Measurements from ENCODE around the gene ABCB7.
A peak's percentile ranks its signal among the peaks of the same experiment; 100 is the strongest.
"Not testable (repeated sequence)": the region's sequence is repeated elsewhere in the genome, so short reads cannot be mapped to it uniquely, and the experiment has no call there.

The ABCB7 gene

GRCh38 chrX:75155827-75156525 lies at the start of gene ABCB7:
Gene ABCB7, minus strand, starts transcription at chrX:75156283. Its CDS starts 11 bp downstream, at chrX:75156272.
- peak; percentile 87 for DNase-seq

DNA sequence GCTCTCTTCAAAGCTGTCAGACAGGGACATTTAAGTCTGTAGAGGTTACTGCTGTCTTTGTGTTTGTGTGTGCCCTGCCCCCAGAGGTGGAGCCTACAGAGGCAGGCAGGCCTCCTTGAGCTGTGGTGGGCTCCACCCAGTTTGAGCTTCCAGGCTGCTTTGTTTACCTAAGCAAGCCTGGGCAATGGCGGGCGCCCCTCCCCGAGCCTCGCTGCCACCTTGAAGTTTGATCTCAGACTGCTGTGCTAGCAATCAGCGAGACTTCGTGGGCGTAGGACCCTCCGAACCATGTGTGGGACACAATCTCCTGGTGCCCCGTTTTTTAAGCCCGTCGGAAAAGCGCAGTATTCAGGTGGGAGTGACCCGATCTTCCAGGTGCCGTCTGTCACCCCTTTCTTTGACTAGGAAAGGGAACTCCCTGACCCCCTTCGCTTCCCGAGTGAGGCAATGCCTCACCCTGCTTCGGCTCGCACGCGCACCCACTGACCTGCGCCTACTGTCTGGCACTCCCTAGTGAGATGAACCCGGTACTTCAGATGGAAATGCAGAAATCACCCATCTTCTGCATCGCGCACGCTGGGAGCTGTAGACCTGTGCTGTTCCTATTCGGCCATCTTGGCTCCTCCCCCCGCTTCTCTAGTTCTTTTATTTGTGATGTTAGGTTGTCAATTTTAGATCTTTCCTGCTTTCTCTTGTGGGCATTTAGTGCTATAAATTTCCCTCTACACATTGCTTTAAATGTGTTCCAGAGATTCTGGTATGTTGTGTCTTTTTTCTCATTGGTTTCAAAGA lies 32.5 kb upstream of the ABCB7 start:
- not testable (repeated sequence) for DNase-seq

DNA sequence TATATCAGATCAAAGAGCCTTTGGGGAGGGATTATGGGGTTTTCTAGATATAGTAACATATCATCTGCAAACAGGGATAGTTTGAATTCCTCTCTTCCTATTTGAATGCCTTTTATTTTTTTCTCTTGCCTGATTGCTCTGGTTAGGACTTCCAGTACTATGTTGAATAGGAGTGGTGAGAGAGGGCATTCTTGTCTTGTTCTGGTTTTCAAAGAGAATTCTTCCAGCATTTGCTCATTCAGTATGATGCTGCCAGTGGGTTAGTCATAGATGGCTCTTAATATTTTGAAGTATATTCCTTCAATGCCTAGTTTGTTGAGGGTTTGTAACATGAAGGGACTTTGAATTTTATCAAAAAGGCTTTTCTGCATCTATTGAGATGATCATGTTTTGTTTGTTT lies 25.6 kb upstream of the ABCB7 start:
- DNase-seq, result no peak

DNA sequence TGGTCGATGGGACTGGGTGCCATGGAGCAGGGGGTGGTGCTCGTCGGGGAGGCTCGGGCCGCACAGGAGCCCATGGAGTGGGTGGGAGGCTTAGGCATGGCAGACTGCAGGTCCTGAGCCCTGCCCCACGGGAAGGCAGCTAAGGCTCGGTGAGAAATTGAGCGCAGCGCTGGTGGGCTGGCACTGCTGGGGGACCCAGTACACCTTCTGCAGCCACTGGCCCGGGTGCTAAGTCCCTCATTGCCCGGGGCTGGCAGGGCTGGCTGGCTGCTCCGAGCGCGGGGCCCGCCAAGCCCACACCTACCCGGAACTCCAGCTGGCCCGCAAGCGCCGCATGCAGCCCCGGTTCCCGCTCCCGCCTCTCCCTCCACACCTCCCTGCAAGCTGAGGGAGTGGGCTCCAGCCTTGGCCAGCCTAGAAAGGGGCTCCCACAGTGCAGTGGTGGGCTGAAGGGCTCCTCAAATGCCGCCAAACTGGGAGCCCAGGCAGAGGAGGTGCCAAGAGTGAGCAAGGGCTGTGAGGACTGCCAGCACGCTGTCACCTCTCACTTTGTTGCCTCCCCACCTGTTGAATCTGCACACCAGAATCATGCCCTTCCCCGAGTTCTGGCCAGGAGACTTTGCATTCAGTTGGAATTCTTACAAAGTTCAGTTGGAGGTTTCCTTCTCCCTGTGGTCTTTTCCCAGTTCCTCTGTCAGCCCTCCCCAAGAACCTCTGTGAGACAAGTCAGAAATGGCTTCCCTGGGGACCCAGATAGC lies 23.6 kb upstream of the ABCB7 start:
- not testable (repeated sequence) for DNase-seq

GRCh38 chrX:75172257-75172890 lies 16.3 kb upstream of the ABCB7 start:
- not testable (repeated sequence) for DNase-seq

DNA sequence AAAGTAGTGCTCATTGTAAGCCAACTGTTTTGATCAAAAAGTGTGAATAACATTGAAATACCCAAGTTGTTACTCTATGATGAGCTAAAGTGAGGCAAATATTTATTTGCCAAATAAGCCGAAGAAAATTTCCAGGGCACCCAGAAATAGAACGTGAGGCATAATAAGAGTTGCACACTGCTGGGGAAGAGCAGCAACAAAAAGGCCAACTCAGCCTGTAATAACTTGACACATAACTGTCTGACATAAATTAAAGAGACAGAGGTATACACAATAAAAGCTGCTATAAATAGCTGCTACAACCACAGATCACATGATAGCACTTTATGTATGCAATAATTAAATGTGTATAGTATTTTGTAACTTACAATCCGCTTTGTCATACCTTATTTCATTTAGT lies 2.0 kb upstream of the ABCB7 start:
- DNase-seq, result no peak

- DNase-seq, result no peak
Observed at GRCh38 chrX:75156531-75156945, 455 bp upstream of the ABCB7 start.

GRCh38 chrX:75155447-75155826 lies 646 bp downstream of the ABCB7 start:
- DNase-seq, result no peak

GRCh38 chrX:75154871-75155270 lies 1.2 kb downstream of the ABCB7 start:
- no peak for DNase-seq

DNA sequence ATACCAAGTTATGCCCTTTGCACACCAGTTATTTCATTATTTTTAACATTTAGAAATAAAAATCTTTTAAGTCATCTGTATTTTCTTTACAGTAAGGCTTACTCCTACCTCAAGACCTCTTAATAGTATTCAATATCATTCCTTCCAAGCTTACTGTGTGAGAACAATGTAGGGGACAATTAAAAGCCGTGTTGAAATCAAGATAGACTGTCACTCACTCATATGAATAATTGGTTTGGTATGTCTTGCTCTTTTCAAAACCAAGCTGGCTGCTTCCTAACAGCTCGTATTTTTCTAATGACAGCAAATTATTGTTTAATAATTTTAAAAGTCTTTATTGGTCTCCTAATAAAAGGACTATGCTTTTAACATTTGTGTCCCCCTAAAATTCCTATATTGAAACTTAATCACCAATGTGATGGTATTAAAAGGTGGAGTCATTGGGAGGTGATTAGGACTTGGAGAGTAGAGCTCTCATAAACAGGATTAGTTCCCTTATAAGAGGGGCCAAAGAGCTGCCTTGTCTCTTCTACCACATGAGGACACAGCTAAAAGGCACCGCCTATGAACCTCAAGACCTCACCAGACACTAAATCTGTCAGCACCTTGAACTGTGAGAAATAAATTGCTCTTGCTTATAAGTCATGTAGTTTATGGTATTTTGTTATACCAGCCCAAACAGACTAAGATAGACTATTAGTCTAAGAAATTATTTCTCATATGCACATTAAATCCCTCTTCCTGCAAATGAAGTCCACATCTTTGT lies 4.1 kb downstream of the ABCB7 start:
- no peak for DNase-seq

- no peak for DNase-seq
Observed at GRCh38 chrX:75149654-75150053, 6.4 kb downstream of the ABCB7 start.

- no peak for DNase-seq
Observed at GRCh38 chrX:75132672-75133071, 23.4 kb downstream of the ABCB7 start.

DNA sequence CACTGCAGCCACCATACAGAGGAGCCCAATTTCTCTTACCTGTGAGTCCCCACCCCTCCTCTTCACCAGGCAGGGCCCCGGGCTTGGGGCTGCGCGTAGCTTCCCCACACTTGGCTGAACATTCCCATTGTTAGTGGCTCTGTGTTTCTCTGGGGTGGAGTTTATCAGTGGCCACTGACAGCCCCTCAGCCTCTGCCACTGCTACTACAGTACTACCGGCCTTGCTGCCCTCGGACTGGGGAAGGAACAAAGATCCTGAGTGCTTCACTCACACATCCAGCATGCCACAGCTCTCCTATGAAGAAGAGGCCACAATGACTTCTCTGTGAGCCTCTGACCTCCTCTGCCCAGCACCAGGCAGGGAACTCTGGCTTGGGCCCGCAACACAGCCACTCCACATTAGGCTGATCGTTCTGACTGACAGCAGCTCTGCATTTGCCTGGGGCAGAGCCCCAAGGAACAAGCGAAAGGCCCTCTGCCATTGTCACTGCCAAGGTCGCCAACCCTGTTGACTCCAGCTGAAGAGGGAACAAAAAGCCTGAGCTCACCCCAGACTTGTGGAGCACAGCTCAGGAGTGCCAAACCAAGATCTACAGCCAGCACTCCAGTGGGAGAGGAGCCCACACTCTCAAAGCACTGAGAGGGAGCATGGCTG lies 24.0 kb downstream of the ABCB7 start:
- DNase-seq, result no peak

GRCh38 chrX:75129069-75129468 lies 27.0 kb downstream of the ABCB7 start:
- not testable (repeated sequence) for DNase-seq

DNA sequence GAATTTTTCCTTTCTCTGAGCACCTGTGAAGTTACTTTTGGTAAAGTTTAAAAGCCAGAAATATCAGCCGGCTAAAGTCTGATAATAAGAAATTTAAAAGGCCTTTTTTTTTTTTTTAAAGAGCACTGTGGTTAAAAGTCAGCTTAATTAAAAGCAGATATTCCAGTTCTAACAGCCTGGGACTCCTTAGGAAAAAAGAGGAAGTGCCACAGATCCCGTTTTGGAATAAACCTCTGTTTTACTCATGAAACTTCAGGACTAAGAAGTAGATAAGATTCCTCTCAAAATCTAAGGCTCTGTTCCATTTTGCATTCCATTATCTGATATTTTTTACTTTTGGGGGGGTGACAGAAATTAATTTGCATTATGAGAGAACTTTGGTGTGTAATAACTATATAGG lies 37.8 kb downstream of the ABCB7 start:
- DNase-seq, result no peak

- DNase-seq, result no peak
Observed at GRCh38 chrX:75115707-75116413, 40.2 kb downstream of the ABCB7 start.

DNA sequence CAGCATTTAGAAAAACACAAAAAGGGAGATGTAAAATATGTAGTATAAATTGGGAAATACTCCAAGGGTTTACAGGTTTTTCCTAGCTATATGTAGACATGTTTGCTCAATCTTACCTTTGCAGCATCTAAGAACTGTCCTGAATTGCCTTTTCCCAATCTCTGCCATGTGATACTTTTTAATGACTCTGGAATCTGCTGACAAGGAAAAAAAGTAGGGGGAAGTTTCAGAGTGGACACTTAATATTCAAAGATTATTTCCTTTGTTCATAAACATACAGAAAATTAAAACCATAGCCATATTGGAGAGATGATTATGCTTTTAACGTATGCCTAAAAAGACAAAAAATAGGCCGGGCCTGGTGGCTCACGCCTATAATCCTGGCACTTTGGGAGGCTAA lies 41.4 kb downstream of the ABCB7 start:
- no peak for DNase-seq

- no peak for DNase-seq
Observed at GRCh38 chrX:75113664-75114063, 42.4 kb downstream of the ABCB7 start.

GRCh38 chrX:75107863-75108509 lies 48.1 kb downstream of the ABCB7 start:
- no peak for DNase-seq

- no peak for DNase-seq
Observed at GRCh38 chrX:75106772-75107171, 49.3 kb downstream of the ABCB7 start.

- no peak for DNase-seq
Observed at GRCh38 chrX:75096331-75096730, 59.8 kb downstream of the ABCB7 start.

Data from NCI-H345 (cell line).